ENCODE measurements around the gene NOXRED1. TPM values are rescaled to one million over a fixed set of nuclear protein-coding genes. Genes with fewer than 3 reads are reported as not detected.

The NOXRED1 gene
- total RNA-seq, 1 donor from 2014 or later = 0.35 TPM

- peaks cover 6% of the 10 kb centered on the region for H3K9me3 Mint-ChIP-seq (ENCODE audit: unreplicated experiment)
- H3K27ac Mint-ChIP-seq (ENCODE audit: unreplicated experiment) = no peak overlapping the region
- TF ChIP-seq CTCF (IDR thresholded peaks at IDR 0.05) = no peak
- H3K4me3 Mint-ChIP-seq (ENCODE audit: unreplicated experiment) = no peak overlapping the region
- no peaks in the 10 kb centered on the region for H3K4me1 Mint-ChIP-seq (ENCODE audit: unreplicated experiment)
- DNase-seq (ENCODE audit: extremely low spot score, unreplicated experiment) = no peak
- H3K27me3 Mint-ChIP-seq (ENCODE audit: unreplicated experiment) = no peaks in the 10 kb centered on the region
- H3K36me3 Mint-ChIP-seq (ENCODE audit: unreplicated experiment) = peaks cover 3% of the 10 kb centered on the region
Observed at GRCh38 chr14:77359626-77360025, 63.7 kb downstream of the NOXRED1 start.

GRCh38 chr14:77356899-77357298 lies 66.4 kb downstream of the NOXRED1 start:
- DNase-seq (ENCODE audit: extremely low spot score, unreplicated experiment) = no peak
- Mint-ChIP-seq H3K4me3 (ENCODE audit: unreplicated experiment) (no peak overlapping the region), H3K4me1 (ENCODE audit: unreplicated experiment) (no peaks in the 10 kb centered on the region), H3K27ac (ENCODE audit: unreplicated experiment) (no peak overlapping the region), H3K9me3 (ENCODE audit: unreplicated experiment) (peaks cover 6% of the 10 kb centered on the region), H3K27me3 (ENCODE audit: unreplicated experiment) (no peaks in the 10 kb centered on the region), H3K36me3 (ENCODE audit: unreplicated experiment) (peaks cover 3% of the 10 kb centered on the region)
- no peak for TF ChIP-seq CTCF (IDR thresholded peaks at IDR 0.05)

- no peaks in the 10 kb centered on the region for H3K9me3 Mint-ChIP-seq (ENCODE audit: unreplicated experiment)
- H3K36me3 Mint-ChIP-seq (ENCODE audit: unreplicated experiment) = peaks cover 5% of the 10 kb centered on the region
- no peak for TF ChIP-seq CTCF (IDR thresholded peaks at IDR 0.05)
- H3K4me3 Mint-ChIP-seq (ENCODE audit: unreplicated experiment) = no peak overlapping the region
- no peak for DNase-seq (ENCODE audit: extremely low spot score, unreplicated experiment)
- H3K27me3 Mint-ChIP-seq (ENCODE audit: unreplicated experiment) = no peaks in the 10 kb centered on the region
- no peaks in the 10 kb centered on the region for H3K4me1 Mint-ChIP-seq (ENCODE audit: unreplicated experiment)
- no peak overlapping the region for H3K27ac Mint-ChIP-seq (ENCODE audit: unreplicated experiment)
Observed at GRCh38 chr14:77355811-77356210, 67.5 kb downstream of the NOXRED1 start.

GRCh38 chr14:77353469-77354141 lies 69.7 kb downstream of the NOXRED1 start:
- H3K36me3 Mint-ChIP-seq (ENCODE audit: unreplicated experiment) = peaks cover 17% of the 10 kb centered on the region
- no peaks in the 10 kb centered on the region for H3K9me3 Mint-ChIP-seq (ENCODE audit: unreplicated experiment)
- H3K4me1 Mint-ChIP-seq (ENCODE audit: unreplicated experiment) = no peaks in the 10 kb centered on the region
- H3K27me3 Mint-ChIP-seq (ENCODE audit: unreplicated experiment) = no peaks in the 10 kb centered on the region
- H3K27ac Mint-ChIP-seq (ENCODE audit: unreplicated experiment) = no peak overlapping the region
- no peak overlapping the region for H3K4me3 Mint-ChIP-seq (ENCODE audit: unreplicated experiment)
- DNase-seq (ENCODE audit: extremely low spot score, unreplicated experiment) = no peak
- TF ChIP-seq CTCF (IDR thresholded peaks at IDR 0.05) = no peak

GRCh38 chr14:77347751-77348150 lies 75.6 kb downstream of the NOXRED1 start:
- no peak overlapping the region for H3K4me3 Mint-ChIP-seq (ENCODE audit: unreplicated experiment)
- no peaks in the 10 kb centered on the region for H3K27me3 Mint-ChIP-seq (ENCODE audit: unreplicated experiment)
- H3K4me1 Mint-ChIP-seq (ENCODE audit: unreplicated experiment) = peaks cover 2% of the 10 kb centered on the region
- H3K27ac Mint-ChIP-seq (ENCODE audit: unreplicated experiment) = no peak overlapping the region
- DNase-seq (ENCODE audit: extremely low spot score, unreplicated experiment) = no peak
- peaks cover 23% of the 10 kb centered on the region for H3K36me3 Mint-ChIP-seq (ENCODE audit: unreplicated experiment)
- no peak for TF ChIP-seq CTCF (IDR thresholded peaks at IDR 0.05)
- H3K9me3 Mint-ChIP-seq (ENCODE audit: unreplicated experiment) = no peaks in the 10 kb centered on the region

Measured in osteocyte (in vitro differentiated cells).